Stimulated activated CD4-positive, alpha-beta T cell treated with anti-CD3 and anti-CD28 coated beads, TNF-alpha, amount 100 ng/mL, for 4 hours (primary cell): Measurements from ENCODE around the gene PIP.
"Not testable (repeated sequence)": the region's sequence is repeated elsewhere in the genome, so short reads cannot be mapped to it uniquely, and the experiment has no call there.

Experiments
- DNase-seq, 3 experiments: peaks; one replicate each; pipeline ENCODE4 v3.0.0-alpha.2; 2020; ENCODE audit warnings: low read depth in 3 of 3

Gene PIP

GRCh38 chr7:143177374-143178119 is 45.7 kb downstream of the PIP start:
- no peak for DNase-seq

DNA sequence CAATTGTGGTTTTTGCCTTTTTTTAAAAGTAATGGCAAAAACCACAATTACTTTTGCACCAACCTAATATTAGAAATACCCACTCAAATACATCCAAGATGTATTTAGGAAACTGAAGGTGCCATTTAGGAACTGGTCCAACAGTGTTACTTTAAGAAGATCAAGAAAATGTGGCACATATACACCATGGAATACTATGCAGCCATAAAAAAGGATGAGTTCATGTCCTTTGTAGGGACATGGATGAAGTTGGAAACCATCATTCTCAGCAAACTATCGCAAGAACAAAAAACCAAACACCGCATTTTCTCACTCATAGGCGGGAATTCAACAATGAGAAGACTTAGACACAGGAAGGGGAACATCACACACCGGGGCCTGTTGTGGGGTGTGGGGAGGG is 48.9 kb downstream of the PIP start:
- not testable (repeated sequence) for DNase-seq

DNA sequence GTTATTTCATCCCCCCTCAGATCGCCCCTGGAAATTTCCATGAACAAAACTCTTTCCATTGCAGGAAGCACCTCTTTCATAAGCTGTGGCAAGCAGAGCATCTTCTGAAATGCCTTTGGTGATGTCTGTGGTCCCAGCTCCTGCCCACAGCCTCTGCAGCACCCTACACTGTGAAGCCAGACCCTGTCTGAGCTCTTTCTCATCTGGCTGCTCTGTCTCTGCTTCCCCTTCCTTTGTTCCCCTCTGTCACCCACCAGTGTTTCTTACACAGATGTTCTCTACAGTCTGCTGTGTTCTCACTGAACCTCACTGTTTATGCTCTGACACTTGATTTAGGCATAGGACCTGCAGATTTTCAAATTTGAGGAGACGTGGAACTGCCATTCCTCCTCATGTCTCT is 49.5 kb downstream of the PIP start:
- no peak for DNase-seq

GRCh38 chr7:143183024-143183423 is 51.1 kb downstream of the PIP start, which contains the start of gene TAS2R39:
TSS of gene TAS2R39 (plus strand) at chr7:143183419. CDS start at chr7:143183419, 0 bp downstream.
- DNase-seq = no peak

DNA sequence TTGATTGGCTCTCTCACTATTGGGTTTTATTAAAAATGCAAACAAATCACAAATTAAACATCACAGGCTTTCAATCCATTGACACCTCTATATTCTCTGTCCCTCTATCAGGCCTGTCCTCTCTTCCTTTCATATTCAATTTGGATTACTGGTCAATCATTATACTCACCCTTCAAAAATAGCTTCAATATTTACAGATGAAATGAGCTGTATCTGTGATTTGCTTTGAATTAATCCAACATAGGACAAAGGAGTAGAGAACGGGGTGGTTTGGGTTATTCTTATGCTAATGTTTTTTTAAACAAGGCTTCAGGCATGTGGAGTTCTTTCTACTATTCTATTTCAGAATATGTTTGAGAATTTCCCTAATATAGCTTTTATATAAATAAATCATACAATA is 53.7 kb downstream of the PIP start:
- no peak for DNase-seq

- no peak for DNase-seq
Measured at GRCh38 chr7:143188994-143189393, 57.1 kb downstream of the PIP start.
